Embryonic facial prominence (tissue), 1 donor: Measurements from ENCODE around the gene MED14.

Experiments
- DNase-seq: peaks from one replicate; pipeline ENCODE4 v3.0.0-alpha.2; 2016; ENCODE audit errors: extremely low spot score

MED14 gene

DNA sequence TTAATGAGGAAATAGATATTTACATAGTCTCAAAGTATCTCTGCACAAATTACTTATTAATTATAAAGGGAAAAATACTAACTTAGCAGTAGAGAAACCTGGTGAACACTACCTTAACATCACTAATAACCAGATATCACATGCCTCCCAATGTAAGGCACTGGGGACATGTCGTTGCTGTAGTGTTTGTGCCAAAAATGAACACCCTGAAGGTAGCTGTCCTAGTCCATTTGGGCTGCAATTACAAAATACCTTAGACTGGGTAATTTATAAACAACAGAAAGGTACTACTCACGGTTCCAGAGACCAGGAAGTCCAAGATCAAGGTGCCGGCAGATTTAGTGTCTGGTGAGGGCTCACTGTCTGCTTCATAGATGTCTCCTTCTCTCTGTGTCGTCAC lies 122.8 kb downstream of the MED14 start:
- DNase-seq: no peak

DNA sequence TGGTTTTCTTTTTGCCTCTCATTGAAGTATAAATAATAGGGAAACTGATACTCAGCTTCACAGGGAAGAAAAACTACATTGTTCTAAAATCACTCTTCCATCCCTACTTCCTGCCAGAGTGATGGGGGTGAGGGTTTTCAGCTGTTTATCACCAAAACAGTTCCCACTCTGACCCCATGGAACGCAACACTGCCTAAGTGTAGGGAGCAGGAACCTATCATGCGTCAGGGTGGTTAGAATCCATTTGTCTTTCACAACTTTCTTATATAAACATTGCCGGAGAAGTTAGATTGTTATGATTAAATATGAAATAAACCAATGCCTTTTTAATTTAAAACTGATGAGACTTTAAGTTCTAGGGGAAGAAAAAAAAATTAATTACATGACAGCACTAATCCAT lies 128.0 kb downstream of the MED14 start:
- no peak for DNase-seq

DNA sequence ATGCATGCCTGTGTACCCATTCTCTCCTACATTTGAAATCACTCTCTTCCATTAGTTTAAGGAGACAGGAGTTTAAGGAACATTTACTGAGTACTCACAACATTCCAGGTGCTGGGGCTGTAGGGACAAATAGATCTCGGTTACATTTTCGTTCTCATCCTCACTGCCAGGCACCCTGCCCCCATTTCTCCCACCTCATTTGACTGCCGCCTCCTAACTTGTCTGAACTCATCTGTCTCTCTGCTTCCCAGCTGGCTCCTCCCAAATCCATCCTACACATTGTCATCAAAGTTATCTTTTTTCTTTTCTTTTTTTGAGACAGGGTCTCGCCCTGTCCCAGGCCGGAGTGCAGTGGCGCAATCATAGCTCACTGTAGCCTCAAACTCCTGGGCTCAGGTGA lies 131.9 kb downstream of the MED14 start:
- DNase-seq: no peak
